Right cardiac atrium (tissue), 5 donors: Measurements from ENCODE around the gene FAM219B. TPM values are rescaled to one million over a fixed set of nuclear protein-coding genes. Genes with fewer than 3 reads are reported as not detected.
A peak's percentile ranks its signal among the peaks of the same experiment; 100 is the strongest.

Experiments
- ATAC-seq, 2 donors: fragments of 200-7000 bp; cut with Tn5 transposase; one replicate each; pipeline versions ENCODE4 v1.8.0 to v1.9.1; 2020; ENCODE audit warnings: moderate library complexity in 2 of 2, mild to moderate bottlenecking in 1 of 2
- DNase-seq, 3 donors: peaks; one replicate each; pipeline ENCODE4 v3.0.0-alpha.2; 2020
- H3K27ac ChIP-seq: one replicate; pipeline ENCODE4 v1.5.1; 2013; ENCODE audit warnings: mild to moderate bottlenecking, low read length, control low read depth, moderate library complexity
- H3K27me3 ChIP-seq: one replicate; pipeline ENCODE4 v1.6.1; 2013; ENCODE audit not compliant: control insufficient read depth, insufficient read depth
- H3K4me1 ChIP-seq: one replicate; pipeline ENCODE4 v1.6.1; 2013; ENCODE audit warnings: low read length; ENCODE audit not compliant: control insufficient read depth, insufficient read depth
- H3K4me3 ChIP-seq: one replicate; pipeline ENCODE4 v1.5.1; 2013; ENCODE audit warnings: low read length, control low read depth
- H3K9me3 ChIP-seq: one replicate; pipeline ENCODE4 v1.6.1; 2013; ENCODE audit warnings: low read length; ENCODE audit not compliant: control insufficient read depth
- WGBS: extraction: QIAGEN DNeasy Blood & Tissue Kit; methylation state at CpG from one replicate; pipeline ENCODE4 v1.1.7; 2013; 5-methylcytosine and 5-hydroxymethylcytosine counted together
- intact Hi-C, 4 donors: fragments of 100-400 bp; cut with DNase I; formaldehyde crosslinking; loops; one replicate each; pipeline versions ENCODE4 v1.11.0 to v1.14.0; 2022 to 2023
- polyA plus RNA-seq: library from polyadenylated mRNA; stranded (reverse); fragments of 200-250 nt; gene quantifications from one replicate; pipeline ENCODE4 v1.2.3, GENCODE V29; 2013
- total RNA-seq, 4 donors: library from RNA; stranded (reverse); fragmentation: NEBNext Ultra II Directional; extraction: Animal tissue kit (Norgen Biotek cat#: 25700); gene quantifications; one replicate each; pipeline ENCODE4 v1.2.1, GENCODE V29; 2021
- donor health status: healthy with polysubstance abuse.
- donor health status: DM: no; HTN: yes; CAD: no.
- donor health status: DM: no; HTN: no; CAD: no.
- donor health status: DM: no; HTN: yes; CAD: no; lungs with severe emphysema.
- donor health status: DM: yes; HTN: yes; CAD: no.

Gene FAM219B
- total and polyA plus RNA-seq, 5 donors, result 44.9 to 128 (median 118) TPM

DNA sequence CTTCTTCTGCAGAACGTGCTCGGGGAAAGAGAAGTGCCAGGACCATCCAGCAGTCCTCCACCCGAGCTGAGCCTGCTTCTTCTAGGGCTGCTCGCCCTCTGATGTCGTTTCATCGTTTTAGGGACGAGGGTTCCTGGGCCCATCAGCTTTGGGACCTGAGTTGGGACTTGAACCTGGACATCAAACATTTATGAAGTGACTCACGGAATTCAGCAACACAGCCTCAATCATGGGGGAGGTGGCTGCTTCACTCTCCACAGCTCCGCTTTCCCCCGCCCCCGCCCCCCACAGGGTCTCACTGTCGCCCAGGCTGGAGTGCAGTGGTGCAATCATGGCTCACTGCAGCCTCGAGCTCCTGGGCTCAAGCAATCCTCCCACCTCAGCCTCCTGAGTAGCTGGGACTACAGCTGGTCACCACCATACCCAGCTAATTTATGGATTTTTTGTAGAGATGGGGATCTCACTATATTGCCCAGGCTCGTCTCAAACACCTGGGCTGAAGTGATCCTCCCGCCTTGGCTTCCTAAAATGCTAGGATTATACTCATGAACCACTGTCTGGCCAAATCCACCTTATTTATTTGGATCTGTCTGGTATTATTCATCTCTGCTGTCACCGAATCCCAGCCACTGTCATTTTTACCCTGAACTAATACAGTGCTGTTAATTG is 32.8 kb downstream of the FAM219B start:
- no peaks in the 10 kb centered on the region for H3K9me3 ChIP-seq
- H3K27ac ChIP-seq, result no peak overlapping the region
- H3K27me3 ChIP-seq, result no peaks in the 10 kb centered on the region
- peak in 2 of 3 donors; percentile 60 for DNase-seq
- peak overlapping the region; percentile 47 for H3K4me3 ChIP-seq
- peak; percentile 11 to 15 for ATAC-seq
- 33% methylated on average over 16 of the region's 16 CpGs for WGBS
- H3K4me1 ChIP-seq, result peaks cover 5% of the 10 kb centered on the region
- intact Hi-C loops, result no loop called here

DNA sequence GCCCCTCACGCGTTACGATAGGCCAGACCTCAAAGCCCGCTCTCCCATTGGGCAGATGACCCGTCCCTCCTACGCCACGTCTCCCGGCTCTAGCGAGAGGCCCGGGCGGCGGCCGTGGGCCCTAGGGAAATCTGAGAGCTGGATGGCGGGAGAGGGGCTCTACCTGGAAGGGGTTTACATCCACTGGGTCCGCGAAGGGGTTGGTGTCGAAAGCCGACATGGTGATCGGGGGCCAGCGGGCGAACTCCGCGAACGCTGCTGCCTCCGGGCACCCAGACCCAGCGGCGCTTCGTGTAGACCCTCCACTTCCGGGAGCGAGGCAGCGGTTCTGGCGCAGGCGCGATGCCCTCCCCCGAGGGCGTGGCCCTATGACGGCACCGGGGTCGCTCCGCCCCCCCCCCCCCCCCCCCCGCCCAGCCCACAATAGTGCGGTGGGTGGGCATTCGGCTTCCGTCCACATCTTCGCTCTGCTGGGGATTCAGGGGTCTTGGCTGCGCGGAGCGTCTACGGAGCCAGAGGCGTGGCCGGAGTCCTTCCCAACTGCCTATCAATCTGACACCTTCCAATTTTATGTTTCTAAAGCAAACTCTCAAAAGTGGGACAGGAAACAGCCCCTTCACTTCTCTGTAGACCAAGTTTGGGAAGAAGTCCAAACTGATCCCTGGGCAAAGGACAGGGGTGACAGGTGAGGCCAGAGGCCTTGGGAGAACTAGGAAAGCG is 33.5 kb downstream of the FAM219B start, which contains the start of gene SCAMP2:
SCAMP2 (minus strand) TSS at position 330 of the 720 bp plus-strand sequence; CDS start at position 220, 110 bp downstream.
- Histone ChIP-seq H3K4me3 (peak within 1 kb of the TSS; percentile 47), H3K4me1 (peaks cover 7% of the 10 kb centered on the region), H3K9me3 (no peaks in the 10 kb centered on the region)

DNA sequence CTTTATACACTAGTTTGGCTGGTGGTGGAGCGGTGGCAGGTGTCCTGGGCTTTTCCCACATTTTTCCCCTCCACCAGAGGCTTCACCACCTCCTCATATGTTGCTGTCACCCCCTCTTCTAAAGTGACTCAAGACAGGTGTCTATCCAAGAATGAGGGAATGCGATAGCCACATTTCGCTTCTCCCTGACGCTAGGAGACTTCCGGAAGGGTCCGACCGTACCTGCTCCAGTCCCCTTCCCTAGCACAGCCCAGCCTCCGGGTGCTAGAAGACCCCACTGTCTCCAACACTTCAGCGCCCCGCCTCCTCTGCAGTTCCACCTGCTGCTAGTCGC is 34.0 kb downstream of the FAM219B start:
- Histone ChIP-seq H3K4me3 (peak overlapping the region; percentile 47), H3K9me3 (no peaks in the 10 kb centered on the region), H3K4me1 (peaks cover 8% of the 10 kb centered on the region), H3K27ac (peak overlapping the region; percentile 54), H3K27me3 (no peaks in the 10 kb centered on the region)
- ATAC-seq, result no peak
- under 1% methylated on average over 11 of the region's 11 CpGs for WGBS
- intact Hi-C loops, result no loop called here
- DNase-seq, result no peak

More for the DNA sequence above, 33.5 kb downstream of the FAM219B start, which contains the start of gene SCAMP2:
- under 1% methylated on average over 49 of the region's 52 CpGs for WGBS
- Histone ChIP-seq H3K27me3 (no peaks in the 10 kb centered on the region), H3K27ac (peak within 1 kb of the TSS; percentile 54)
- ATAC-seq, result peak; percentile 96 to 97
- intact Hi-C loops, result no loop called here
- peak; percentile 97 to 98 (median 97) for DNase-seq

DNA sequence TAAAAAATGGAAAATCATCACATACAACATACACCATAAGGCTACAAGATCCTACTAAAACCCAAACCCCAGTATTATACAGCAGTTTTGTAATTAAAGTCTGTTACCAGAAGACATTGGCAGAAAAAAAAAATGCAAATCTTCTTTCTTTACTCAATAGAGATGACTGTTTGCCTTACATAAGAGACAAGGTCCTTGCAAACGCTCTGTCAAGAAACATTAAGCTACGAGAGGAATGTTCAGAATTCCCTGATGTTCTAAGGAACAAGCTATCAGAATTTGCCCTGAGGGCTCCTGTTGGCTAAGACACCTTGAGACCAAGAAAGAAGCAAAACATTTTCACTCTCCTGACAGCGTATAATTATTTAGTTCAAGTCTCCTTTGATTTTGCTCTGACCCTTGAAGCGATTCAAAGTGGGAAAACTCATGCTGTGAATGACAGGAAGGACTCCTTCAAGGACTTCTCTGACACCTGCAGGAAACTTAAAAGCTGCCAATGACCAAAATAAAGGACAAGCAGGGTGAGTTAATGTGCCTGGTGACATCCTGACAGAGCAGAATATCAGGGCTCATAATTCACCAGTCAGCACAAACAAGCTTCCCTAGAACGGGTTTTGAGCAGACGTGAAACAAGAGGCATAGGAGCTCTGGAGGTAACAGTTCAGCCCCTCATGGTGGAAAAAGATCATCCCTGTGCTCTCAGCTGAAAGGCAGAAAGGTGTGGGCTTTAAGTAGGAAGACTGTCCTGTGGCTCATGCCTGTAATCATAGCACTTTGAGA is 36.0 kb downstream of the FAM219B start:
- intact Hi-C loops, result no loop called here
- Histone ChIP-seq H3K4me1 (peaks cover 11% of the 10 kb centered on the region), H3K27me3 (no peaks in the 10 kb centered on the region), H3K9me3 (no peaks in the 10 kb centered on the region), H3K4me3 (no peak overlapping the region), H3K27ac (peak overlapping the region; percentile 82)
- DNase-seq (peak in 1 of 3 donors; percentile 5), ATAC-seq (no peak)
- WGBS, result 25% methylated on average over 6 of the region's 6 CpGs

DNA sequence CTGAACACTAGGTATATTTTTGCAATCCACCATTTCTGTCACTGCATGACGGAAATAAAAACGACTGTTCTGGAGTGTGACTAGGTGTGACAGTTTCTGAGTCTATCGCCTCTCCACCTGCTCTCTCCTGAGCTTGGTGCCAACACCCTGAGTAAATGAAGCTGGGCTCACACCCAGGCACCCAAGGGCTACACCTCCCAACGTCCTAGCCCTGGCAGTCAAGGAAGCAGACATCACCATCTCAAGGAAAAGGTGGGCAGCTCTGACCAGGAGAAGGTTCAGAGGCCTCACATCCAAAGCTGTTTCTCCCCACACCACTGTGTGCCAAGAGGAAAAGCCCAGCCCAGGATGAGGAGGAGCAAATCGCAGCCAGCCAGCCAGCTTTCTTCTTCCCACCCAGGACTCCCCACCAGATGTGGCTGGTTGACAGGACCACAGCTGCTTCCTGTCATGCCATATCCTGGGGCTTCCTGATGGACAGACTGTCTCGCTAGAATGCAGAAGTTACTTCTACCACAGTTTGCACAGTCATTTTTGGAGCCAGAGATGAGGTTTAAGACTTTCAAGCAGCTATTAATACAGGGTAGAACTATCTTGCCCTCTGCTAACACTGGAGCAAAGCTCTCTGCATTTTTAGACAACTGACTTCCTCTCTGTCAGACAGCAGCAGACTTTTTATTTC is 36.8 kb downstream of the FAM219B start:
- 22% methylated on average over 6 of the region's 6 CpGs for WGBS
- Histone ChIP-seq H3K4me1 (peaks cover 11% of the 10 kb centered on the region), H3K27ac (peak overlapping the region; percentile 96), H3K9me3 (no peaks in the 10 kb centered on the region), H3K27me3 (no peaks in the 10 kb centered on the region), H3K4me3 (no peak overlapping the region)
- DNase-seq (peak; percentile 71 to 90 (median 88)), ATAC-seq (peak; percentile 49 to 55)
- intact Hi-C loops, result no loop called here

DNA sequence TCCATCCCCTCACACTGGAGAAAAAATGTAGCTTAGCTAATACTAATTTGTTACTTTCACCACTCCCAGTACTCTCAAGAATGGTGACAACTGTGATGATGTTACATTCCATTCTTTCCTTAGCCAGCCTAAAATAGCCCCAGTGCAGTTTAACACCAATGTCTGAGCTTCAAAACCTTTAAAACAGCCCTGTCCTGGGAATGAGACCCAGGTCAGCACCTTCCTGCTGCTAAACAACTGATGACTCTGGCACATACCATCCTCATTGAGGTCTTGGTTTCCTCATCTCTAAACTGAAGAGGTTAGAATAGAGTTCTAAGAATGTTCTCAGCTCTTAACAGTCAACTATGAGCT is 37.3 kb downstream of the FAM219B start:
- peak in 1 of 2 donors; percentile 8 for ATAC-seq
- peak in 1 of 3 donors; percentile 17 for DNase-seq
- H3K27me3 ChIP-seq, result no peaks in the 10 kb centered on the region
- no peak overlapping the region for H3K4me3 ChIP-seq
- no peaks in the 10 kb centered on the region for H3K9me3 ChIP-seq
- peaks cover 11% of the 10 kb centered on the region for H3K4me1 ChIP-seq
- intact Hi-C loops, result no loop called here
- peak overlapping the region; percentile 88 for H3K27ac ChIP-seq

DNA sequence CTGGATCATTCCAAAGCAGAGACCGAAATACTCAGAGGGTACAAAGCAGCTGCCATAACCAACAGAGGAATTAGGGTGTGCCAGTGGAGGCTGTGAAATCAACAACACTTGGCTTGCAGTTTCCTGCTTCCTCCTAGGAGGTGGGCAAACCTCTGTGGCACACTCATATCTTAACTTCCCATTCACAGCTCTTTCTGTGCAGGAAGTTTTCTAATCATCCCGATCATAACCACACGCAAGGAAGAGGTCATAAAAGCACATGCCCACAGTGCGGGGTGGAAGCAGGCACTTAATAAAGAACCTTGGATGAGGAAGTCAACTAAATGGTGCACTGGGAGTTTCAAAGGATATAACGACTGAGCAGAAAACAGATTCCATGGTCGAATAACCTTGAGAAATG is 38.6 kb downstream of the FAM219B start:
- intact Hi-C loops, result no loop called here
- ATAC-seq (peak in 1 of 2 donors; percentile 1), DNase-seq (peak in 1 of 3 donors; percentile 64)

DNA sequence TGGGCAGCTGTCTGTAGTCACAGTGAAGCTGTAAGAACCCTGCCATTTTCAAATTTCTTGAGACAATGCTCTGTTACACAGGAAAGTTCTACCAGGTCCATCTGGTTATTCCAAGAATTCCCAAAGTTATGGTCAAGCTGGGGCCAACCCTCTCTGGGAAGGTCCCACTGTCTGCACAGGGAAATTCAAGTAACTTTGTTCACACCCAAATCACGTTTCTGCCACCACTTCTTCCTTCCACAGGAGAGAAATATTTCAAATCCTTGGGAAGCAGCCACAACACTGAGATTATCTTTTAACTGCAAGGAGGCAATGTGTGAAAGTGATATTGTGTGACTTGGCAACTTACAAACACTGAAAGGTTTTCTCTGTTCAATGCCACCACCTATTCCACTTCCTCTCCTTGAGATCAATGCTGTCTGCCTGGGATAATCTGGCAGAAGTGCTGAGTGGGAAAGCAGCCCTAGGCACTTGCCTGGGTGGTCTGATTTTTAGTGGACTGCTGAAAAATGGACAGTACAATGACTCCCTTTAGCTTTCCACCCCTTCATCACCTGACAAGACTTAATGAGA is 39.1 kb downstream of the FAM219B start:
- WGBS, result 29% methylated on average over 1 of the region's 1 CpG
- no peaks in the 10 kb centered on the region for H3K27me3 ChIP-seq
- intact Hi-C loops, result no loop called here
- peak in 1 of 3 donors; percentile 13 for DNase-seq
- H3K4me3 ChIP-seq, result no peak overlapping the region
- H3K27ac ChIP-seq, result peak overlapping the region; percentile 80
- no peaks in the 10 kb centered on the region for H3K9me3 ChIP-seq
- peaks cover 11% of the 10 kb centered on the region for H3K4me1 ChIP-seq
- peak in 1 of 2 donors; percentile 13 for ATAC-seq

More for the DNA sequence above, 38.6 kb downstream of the FAM219B start:
- WGBS, result 47% methylated on average over 6 of the region's 6 CpGs
- no peaks in the 10 kb centered on the region for H3K9me3 ChIP-seq
- peak overlapping the region; percentile 80 for H3K27ac ChIP-seq
- peaks cover 11% of the 10 kb centered on the region for H3K4me1 ChIP-seq
- H3K27me3 ChIP-seq, result no peaks in the 10 kb centered on the region
- no peak overlapping the region for H3K4me3 ChIP-seq

DNA sequence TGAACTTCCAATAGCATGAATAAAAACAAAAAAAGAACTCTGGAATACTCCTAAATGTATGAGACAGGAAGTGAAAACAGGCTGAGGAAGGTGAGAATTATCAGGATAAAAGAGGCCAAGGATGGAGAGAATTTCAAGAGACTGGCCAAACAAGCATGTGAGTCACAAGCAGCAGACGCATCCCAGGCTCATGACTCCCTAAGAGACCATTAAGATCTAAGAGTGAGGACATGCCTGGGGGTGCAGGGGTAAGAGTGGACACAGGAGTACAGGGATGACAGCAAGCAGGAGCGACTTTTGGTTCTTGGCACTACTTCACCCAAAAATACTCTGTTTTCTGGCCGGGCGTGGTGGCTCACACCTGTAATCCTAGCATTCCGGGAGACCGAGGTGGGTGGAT is 40.6 kb downstream of the FAM219B start:
- Histone ChIP-seq H3K4me3 (no peak overlapping the region), H3K27me3 (no peaks in the 10 kb centered on the region), H3K27ac (peak overlapping the region; percentile 66), H3K4me1 (peaks cover 11% of the 10 kb centered on the region), H3K9me3 (no peaks in the 10 kb centered on the region)
- peak in 1 of 3 donors; percentile 25 for DNase-seq
- no peak for ATAC-seq
- intact Hi-C loops, result no loop called here
- WGBS, result 65% methylated on average over 6 of the region's 6 CpGs

DNA sequence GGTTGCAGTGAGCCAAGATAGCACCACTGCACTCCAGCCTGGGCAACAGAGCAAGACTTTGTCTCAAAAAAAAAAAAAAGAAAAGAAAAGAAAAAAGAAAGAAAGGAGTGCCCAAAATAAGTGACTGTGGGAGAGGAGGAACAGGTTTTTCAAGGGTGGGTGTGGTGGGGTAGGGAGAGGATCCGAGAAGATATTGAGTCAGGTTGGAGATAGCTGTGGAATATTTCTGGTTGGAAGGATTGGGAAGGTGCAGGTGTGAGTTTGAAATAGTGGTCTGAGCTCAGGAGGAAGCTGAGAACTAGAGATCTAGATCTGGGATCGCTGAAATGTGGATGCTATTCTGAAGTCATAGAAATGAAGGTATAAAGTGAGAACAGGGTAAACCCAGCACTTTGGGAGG is 41.3 kb downstream of the FAM219B start:
- DNase-seq (no peak), ATAC-seq (no peak)
- Histone ChIP-seq H3K4me3 (no peak overlapping the region), H3K9me3 (no peaks in the 10 kb centered on the region), H3K4me1 (peaks cover 11% of the 10 kb centered on the region), H3K27me3 (no peaks in the 10 kb centered on the region), H3K27ac (no peak overlapping the region)
- intact Hi-C loops, result no loop called here
- 83% methylated on average over 2 of the region's 2 CpGs for WGBS
